ENCODE measurements around the gene ETNK2. TPM values are rescaled to one million over a fixed set of nuclear protein-coding genes. Genes with fewer than 3 reads are reported as not detected.

ETNK2 gene
- total and polyA plus RNA-seq, 2 of the 4 experiments (the other 2 are of a cell fraction): 18.9 to 26.0 TPM

DNA sequence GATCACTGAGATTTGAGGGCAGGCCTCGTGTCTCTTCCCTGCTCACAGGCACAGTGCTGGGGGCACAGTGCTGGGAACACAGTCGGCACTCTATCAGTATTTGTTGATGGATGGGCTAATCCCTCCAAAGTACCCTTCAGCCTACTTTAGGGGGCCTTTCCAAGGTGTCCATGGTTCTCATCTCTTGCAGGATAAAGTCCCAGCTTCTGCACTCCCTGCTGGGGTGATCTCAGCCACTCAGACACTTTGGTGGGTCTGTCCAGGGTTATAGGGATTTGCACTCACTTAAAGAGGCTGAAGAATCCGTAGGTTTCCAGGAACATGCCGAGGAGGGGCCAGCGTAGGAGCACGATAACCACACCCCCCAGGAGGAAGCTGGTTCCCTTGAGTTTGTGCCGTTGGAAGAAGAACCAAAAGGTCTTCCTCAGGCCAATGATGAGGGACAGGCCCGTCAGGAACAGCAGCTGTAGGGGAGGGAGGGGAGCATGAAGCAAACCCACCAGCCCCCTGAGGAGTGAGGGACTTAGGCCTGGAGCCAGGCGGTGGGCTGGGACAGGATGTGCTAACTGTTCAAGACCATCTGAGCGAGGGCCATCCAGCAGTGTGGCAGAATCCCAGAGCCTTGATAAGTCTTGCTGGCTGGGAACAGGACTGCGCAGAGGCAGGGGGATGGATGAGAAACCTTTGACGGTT, 49.6 kb upstream of the ETNK2 start:
- no peak for ATAC-seq (ENCODE audit: low read depth)
- Histone ChIP-seq H2BK120ac (ENCODE audit: low read depth, low read length) (peak overlapping the region; percentile 90), H4K8ac (ENCODE audit: low read depth in 2 of 2, low read length in 2 of 2) (peak overlapping the region; percentile 33 to 38; a peak in 2 of 4 replicates), H3K79me1 (ENCODE audit: low read depth in 1 of 2, low read length in 2 of 2) (peaks cover 0 to 16% of the 10 kb centered on the region in 2 experiments; a peak in 1 of 4 replicates), H4K5ac (ENCODE audit: low read depth, low read length) (no peak overlapping the region; the same call in 1 of the 2 replicates), H2BK20ac (ENCODE audit: low read depth, low read length) (peak overlapping the region; percentile 86), H2AK5ac (ENCODE audit: low read depth, low read length) (peak overlapping the region; percentile 91), H3K36me3 (ENCODE audit: control insufficient read depth, insufficient read depth, low read length) (no peaks in the 10 kb centered on the region), H3K4me2 (ENCODE audit: low read depth, low read length) (no peak overlapping the region), H2BK15ac (ENCODE audit: low read depth, low read length) (peak overlapping the region; percentile 57), H3K4me3 (ENCODE audit: insufficient read depth, low read depth, low read length) (no peak overlapping the region), H3K9me3 (ENCODE audit: control insufficient read depth, insufficient read depth, low read length) (no peaks in the 10 kb centered on the region), H3K18ac (ENCODE audit: low read depth, low read length) (no peak overlapping the region), H3K9ac (ENCODE audit: low read depth, low read length) (no peak overlapping the region), H3K14ac (replicated peaks; ENCODE audit: low read depth, low read length) (peak overlapping the region; percentile 9; the same call in 1 of the 2 replicates), H2AK9ac (replicated peaks; ENCODE audit: low read depth, low read length, poor library complexity) (peak overlapping the region; percentile 52), H3K23ac (ENCODE audit: low read depth, low read length) (no peak overlapping the region), H3K9me1 (ENCODE audit: insufficient read depth, low read length) (peaks cover 32% of the 10 kb centered on the region), H3K4ac (ENCODE audit: low read depth, low read length) (peak overlapping the region; percentile 62; the same call in 1 of the 2 replicates), H4K20me1 (ENCODE audit: insufficient read depth, low read length) (no peaks in the 10 kb centered on the region), H2AFZ (replicated peaks; ENCODE audit: low read length, poor library complexity) (peak overlapping the region; percentile 25), H3K56ac (ENCODE audit: extremely low read depth, insufficient read depth, low read length) (no peak overlapping the region), H3K4me1 (ENCODE audit: control insufficient read depth, insufficient read depth, low read length) (peaks cover 21% of the 10 kb centered on the region), H3K27ac (ENCODE audit: insufficient read depth, low read length) (no peak overlapping the region), H2BK5ac (ENCODE audit: low read depth, low read length, poor library complexity, severe bottlenecking) (no peak overlapping the region), H3K27me3 (ENCODE audit: control insufficient read depth, insufficient read depth, low read length) (no peaks in the 10 kb centered on the region), H4K91ac (ENCODE audit: insufficient read depth, low read depth, low read length) (peak overlapping the region; percentile 57; the same call in 1 of the 2 replicates)
- TF ChIP-seq, protein P1, sequence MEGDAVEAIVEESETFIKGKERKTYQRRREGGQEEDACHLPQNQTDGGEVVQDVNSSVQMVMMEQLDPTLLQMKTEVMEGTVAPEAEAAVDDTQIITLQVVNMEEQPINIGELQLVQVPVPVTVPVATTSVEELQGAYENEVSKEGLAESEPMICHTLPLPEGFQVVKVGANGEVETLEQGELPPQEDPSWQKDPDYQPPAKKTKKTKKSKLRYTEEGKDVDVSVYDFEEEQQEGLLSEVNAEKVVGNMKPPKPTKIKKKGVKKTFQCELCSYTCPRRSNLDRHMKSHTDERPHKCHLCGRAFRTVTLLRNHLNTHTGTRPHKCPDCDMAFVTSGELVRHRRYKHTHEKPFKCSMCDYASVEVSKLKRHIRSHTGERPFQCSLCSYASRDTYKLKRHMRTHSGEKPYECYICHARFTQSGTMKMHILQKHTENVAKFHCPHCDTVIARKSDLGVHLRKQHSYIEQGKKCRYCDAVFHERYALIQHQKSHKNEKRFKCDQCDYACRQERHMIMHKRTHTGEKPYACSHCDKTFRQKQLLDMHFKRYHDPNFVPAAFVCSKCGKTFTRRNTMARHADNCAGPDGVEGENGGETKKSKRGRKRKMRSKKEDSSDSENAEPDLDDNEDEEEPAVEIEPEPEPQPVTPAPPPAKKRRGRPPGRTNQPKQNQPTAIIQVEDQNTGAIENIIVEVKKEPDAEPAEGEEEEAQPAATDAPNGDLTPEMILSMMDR (conservative IDR thresholded peaks at IDR 0.05; ENCODE audit: low read depth, low read length): no peak
- TF ChIP-seq RFX5 (IDR thresholded peaks at IDR 0.05; ENCODE audit: low read depth, low read length): no peak
- TF ChIP-seq MAZ (IDR thresholded peaks at IDR 0.05; ENCODE audit: borderline replicate concordance, low read depth, low read length): no peak
- TF ChIP-seq MXI1 (IDR thresholded peaks at IDR 0.05; ENCODE audit: borderline replicate concordance, low read depth, low read length): no peak
- TF ChIP-seq BHLHE40 (IDR thresholded peaks at IDR 0.05; ENCODE audit: low read depth, low read length): no peak
- TF ChIP-seq ELK1 (IDR thresholded peaks at IDR 0.05; ENCODE audit: borderline replicate concordance, low read depth, low read length): no peak
- no peak for TF ChIP-seq CEBPB (IDR thresholded peaks at IDR 0.05; ENCODE audit: low read depth, low read length)
- TF ChIP-seq POLR2A (IDR thresholded peaks at IDR 0.05; ENCODE audit: low read depth, low read length): no peak
- no peak for TF ChIP-seq NFE2L2 (IDR thresholded peaks at IDR 0.05; ENCODE audit: low read depth, low read length)
- no peak for TF ChIP-seq USF2 (IDR thresholded peaks at IDR 0.05; ENCODE audit: low read depth, low read length)
- TF ChIP-seq MAFK (IDR thresholded peaks at IDR 0.05; ENCODE audit: low read depth, low read length): no peak
- no peak for TF ChIP-seq RAD21 (IDR thresholded peaks at IDR 0.05; ENCODE audit: low read length)
- dilution Hi-C loops (cut with HindIII; ENCODE audit: low sequenced_read_pairs, unreplicated experiment): no loop called here
- ChIA-PET POLR2A (ENCODE audit: unreplicated experiment) (interaction anchor here (0.6 kb wide), 1 partner anchor 192 kb away, joined by 3 read pairs; no protein-coding TSS in a partner anchor), CTCF (no interaction called here)
- in situ Hi-C loops (cut with MboI; ENCODE audit: low sequenced_read_pairs): no loop called here
- WGBS, 2 experiments (ENCODE audit: extremely low coverage in 2 of 2, insufficient read length in 1 of 2): 88% methylated on average over 5 of the region's 12 CpGs; no CpG with 5 or more reads in 1 of the 2 experiments
- intact Hi-C loops (cut with micrococcal nuclease): no loop called here
- no peak for DNase-seq
- BruUV-seq (replicated peaks): no TSS peak
